GM18951 (cell line): ENCODE measurements around the gene ACER1.
A peak's percentile ranks its signal among the peaks of the same experiment; 100 is the strongest.
"Not testable (repeated sequence)": the region's sequence is repeated elsewhere in the genome, so short reads cannot be mapped to it uniquely, and the experiment has no call there.

Source experiments
- POLR2A ChIP-seq: IDR thresholded peaks from 4 replicates; pipeline ENCODE4 v1.6.1; 2011; ENCODE audit warnings: mild to moderate bottlenecking; ENCODE audit not compliant: insufficient read length, insufficient read depth; ENCODE audit errors: extremely low read depth
- in situ Hi-C: fragments of 300-500 bp; cut with MboI; formaldehyde crosslinking; loops from one replicate; pipeline ENCODE4 v1.12.0; 2022; ENCODE audit warnings: low sequenced_read_pairs, mixed read lengths, inconsistent platforms; ENCODE audit not compliant: unreplicated experiment

The ACER1 gene

GRCh38 chr19:6287269-6287885 lies 46.0 kb downstream of the ACER1 start:
- no peak for TF ChIP-seq POLR2A
- in situ Hi-C loops, result no loop called here

- TF ChIP-seq POLR2A, result no peak
- in situ Hi-C loops, result no loop called here
Measured at GRCh38 chr19:6286676-6287075, 46.7 kb downstream of the ACER1 start.

GRCh38 chr19:6282393-6282792 lies 51.0 kb downstream of the ACER1 start:
- in situ Hi-C loops, result not testable (repeated sequence)

GRCh38 chr19:6279931-6280591 lies 53.4 kb downstream of the ACER1 start, which contains the start of gene MLLT1:
TSS of gene MLLT1 (minus strand) at chr19:6279975. CDS start at chr19:6279784, 191 bp downstream.
- peak; percentile 54 for TF ChIP-seq POLR2A
- in situ Hi-C loops, result no loop called here

- in situ Hi-C loops, result no loop called here
- TF ChIP-seq POLR2A, result no peak
Measured at GRCh38 chr19:6279620-6279930, 53.8 kb downstream of the ACER1 start.

- in situ Hi-C loops, result no loop called here
- TF ChIP-seq POLR2A, result no peak
Measured at GRCh38 chr19:6278740-6279619, 54.4 kb downstream of the ACER1 start.

GRCh38 chr19:6278051-6278450 lies 55.4 kb downstream of the ACER1 start:
- TF ChIP-seq POLR2A, result no peak

GRCh38 chr19:6276447-6276846 lies 57.0 kb downstream of the ACER1 start:
- in situ Hi-C loops, result no loop called here

More at GRCh38 chr19:6278051-6278450, 55.4 kb downstream of the ACER1 start:
- in situ Hi-C loops, result no loop called here

GRCh38 chr19:6275170-6275744 lies 58.2 kb downstream of the ACER1 start:
- in situ Hi-C loops, result no loop called here
- TF ChIP-seq POLR2A, result no peak

More at GRCh38 chr19:6276447-6276846, 57.0 kb downstream of the ACER1 start:
- no peak for TF ChIP-seq POLR2A

GRCh38 chr19:6274756-6275155 lies 58.7 kb downstream of the ACER1 start:
- in situ Hi-C loops, result no loop called here
- no peak for TF ChIP-seq POLR2A

GRCh38 chr19:6273701-6274601 lies 59.5 kb downstream of the ACER1 start:
- no peak for TF ChIP-seq POLR2A
- in situ Hi-C loops, result no loop called here

- TF ChIP-seq POLR2A, result no peak
- in situ Hi-C loops, result no loop called here
Measured at GRCh38 chr19:6272913-6273600, 60.4 kb downstream of the ACER1 start.
